ENCODE data around the gene LINC01488.

- TF ChIP-seq YY1 (IDR thresholded peaks at IDR 0.05; ENCODE audit: insufficient read depth, insufficient read length) (no peak), SUZ12 (IDR thresholded peaks at IDR 0.05; ENCODE audit: extremely low read depth, insufficient read depth, insufficient read length) (no peak), ZNF274 (IDR thresholded peaks at IDR 0.05; ENCODE audit: low read depth, low read length) (no peak)
Measured at GRCh38 chr11:69508974-69509373, 27.5 kb downstream of the LINC01488 start.
